G401 (cell line): Measurements from ENCODE around the gene ADAMTSL5. TPM values are rescaled to one million over a fixed set of nuclear protein-coding genes. Genes with fewer than 3 reads are reported as not detected.
A peak's percentile ranks its signal among the peaks of the same experiment; 100 is the strongest.

Experiments used
- DNase-seq: peaks from one replicate; pipeline ENCODE4 v3.0.0-alpha.2; 2015; ENCODE audit warnings: low spot score
- in situ Hi-C: cut with HindIII; loops from 2 replicates; pipeline ENCODE4 v1.10.0; 2016; ENCODE audit warnings: low sequenced_read_pairs, mixed read lengths
- total RNA-seq: library from RNA; depleted of rRNA; stranded (reverse); fragments of >200 nt; shearing (Covaris generic); gene quantifications from 2 replicates; pipeline ENCODE4 v1.2.3, GENCODE V29; 2014

The ADAMTSL5 gene
- total RNA-seq, 1 experiment from 2014 or later: 2.1 TPM

DNA sequence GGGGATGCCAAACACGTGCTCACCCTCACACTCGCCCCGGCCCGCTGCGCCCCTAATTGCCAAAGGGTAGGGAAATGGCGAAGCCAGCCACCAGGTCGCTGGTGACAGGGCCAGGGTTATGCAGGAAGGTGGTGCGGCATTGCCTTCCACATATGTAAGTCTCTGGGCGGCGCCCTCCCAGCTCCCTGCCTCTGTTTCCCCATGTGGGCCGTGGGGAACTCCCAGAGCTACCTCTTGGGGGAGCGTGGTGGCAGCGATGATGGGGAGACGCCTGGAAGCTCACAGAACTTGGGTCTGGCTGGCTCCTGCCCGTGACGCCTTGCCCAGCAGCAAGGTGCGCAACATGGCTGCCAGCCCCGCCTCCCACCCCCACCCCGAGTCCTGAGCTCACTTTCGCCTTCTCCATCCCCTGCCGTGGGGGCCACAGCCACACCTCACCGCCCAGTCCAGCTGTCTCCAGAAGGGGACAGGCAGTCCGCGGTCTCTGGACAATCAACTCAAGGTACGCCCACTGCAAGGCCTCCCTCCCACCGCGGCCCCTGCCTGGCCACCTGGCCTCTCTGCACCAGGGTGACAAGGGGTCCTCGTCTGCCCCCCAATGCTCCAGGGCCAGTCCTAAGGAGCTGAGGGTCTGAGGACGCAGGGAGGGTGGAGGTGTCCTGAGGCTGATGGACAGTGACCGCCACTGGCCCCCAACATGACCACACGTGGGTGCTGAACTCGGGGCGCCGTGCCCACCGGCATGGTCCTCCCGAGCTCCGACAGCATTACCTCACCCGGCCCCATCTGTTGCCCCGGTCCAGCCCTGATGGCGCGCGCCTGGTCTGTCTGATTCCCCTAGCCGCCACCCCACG lies 40.4 kb downstream of the ADAMTSL5 start:
- peak; percentile 69 for DNase-seq
- in situ Hi-C loops: no loop called here

DNA sequence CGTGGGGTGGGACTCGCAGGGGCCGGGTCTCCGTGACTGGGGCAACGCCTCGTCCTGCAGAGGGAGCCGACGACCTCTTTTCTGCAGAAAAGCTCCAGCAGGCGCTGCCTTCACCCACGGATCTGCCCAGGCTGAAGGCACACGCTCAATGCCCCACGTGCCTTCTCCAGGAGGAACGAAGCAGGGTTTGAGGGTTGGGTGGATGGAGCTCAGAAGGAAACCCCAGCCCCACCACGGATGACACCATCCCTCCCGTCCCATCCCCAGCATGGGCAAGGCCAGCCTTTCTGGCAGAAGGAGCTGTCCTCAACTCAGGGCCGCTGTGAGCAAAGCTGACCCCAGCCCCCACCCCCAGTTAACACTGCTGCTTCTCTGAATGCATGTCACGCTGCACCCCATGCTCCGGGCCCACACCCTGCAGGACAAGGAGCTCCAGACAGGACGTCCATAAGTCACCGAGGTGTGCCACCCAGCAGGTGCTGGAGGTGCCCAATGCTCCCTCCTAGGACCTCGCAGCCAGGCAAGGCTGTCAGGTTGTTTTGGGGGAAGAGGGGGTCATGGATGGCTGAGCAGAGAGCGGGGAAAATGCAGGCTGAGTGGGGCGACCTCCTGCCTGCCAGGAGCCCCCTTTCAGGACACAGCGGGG lies 41.2 kb downstream of the ADAMTSL5 start:
- peak; percentile 53 for DNase-seq
- in situ Hi-C loops: no loop called here

DNA sequence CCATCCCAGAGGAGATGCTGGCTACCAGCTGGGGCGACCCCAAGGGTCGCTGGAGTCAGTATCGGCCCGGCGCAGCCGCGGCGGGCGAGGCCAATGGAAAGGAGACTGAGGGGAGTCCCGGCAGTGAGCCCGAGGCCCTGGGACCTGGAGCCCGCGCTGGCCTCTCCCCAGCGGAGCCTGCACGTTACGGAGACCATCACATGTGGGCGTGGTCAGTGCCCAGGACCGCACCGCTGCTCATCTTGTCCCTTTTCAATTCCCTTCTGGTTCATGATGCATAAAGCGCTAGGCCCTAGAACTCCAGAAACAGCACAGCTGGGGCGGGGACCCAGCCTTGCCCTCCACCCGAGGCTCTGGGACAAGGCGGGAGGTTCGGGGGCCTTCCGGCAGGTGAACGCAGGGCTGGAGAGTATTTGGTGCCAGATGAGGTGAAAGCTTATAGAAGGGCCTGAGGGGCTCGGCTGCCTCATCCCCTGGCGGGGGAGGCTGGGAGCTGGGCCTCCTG lies 41.8 kb downstream of the ADAMTSL5 start:
- no peak for DNase-seq
- in situ Hi-C loops: no loop called here

DNA sequence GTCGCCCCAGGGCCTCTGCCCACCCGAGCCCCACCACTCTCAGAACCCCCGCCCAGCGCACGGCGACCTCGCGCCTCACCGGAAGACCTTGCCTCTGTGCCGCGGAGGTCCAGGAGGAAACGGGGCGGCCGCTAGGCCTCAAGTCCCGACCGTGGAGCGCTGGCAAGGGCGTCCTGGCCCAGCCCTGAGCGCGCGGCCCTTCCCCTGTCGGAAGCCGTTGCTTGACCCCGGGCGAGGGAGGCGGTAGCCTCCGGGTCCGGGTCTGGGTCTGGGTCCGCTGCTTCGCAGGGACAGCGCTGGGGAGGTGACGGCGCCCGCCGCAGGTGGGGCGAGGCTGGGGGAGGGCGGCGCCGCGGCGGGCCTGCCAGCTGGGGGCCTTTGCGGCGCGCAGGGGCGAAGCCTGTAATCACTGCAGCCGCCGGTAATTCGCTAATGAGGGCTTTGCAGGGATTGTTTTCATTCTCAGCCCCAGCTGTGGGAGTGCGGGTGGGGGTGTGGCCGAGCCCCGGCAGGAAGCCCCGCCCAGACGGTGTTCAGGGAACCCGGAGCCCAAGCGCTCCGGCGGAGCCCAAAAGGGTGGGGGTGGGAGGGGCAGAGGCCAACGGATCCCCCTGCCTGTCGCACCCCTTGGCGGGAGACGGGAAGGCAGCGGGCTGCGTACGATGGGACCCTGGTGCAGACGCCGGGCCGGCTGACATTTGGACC lies 42.4 kb downstream of the ADAMTSL5 start:
- no peak for DNase-seq
- in situ Hi-C loops: no loop called here

DNA sequence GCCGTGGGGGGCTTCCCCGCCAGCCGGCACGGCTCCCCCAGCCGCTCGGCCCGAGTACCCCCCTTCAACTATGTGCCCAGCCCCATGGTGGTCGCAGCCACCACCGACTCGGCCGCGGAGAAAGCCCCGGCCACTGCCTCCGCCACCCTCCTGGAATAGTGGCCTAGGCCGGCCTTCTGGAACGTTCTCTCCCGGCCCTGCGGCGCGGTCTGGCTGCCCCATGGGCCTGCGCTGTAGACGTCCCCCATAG lies 42.8 kb downstream of the ADAMTSL5 start:
- DNase-seq: no peak
- in situ Hi-C loops: no loop called here

DNA sequence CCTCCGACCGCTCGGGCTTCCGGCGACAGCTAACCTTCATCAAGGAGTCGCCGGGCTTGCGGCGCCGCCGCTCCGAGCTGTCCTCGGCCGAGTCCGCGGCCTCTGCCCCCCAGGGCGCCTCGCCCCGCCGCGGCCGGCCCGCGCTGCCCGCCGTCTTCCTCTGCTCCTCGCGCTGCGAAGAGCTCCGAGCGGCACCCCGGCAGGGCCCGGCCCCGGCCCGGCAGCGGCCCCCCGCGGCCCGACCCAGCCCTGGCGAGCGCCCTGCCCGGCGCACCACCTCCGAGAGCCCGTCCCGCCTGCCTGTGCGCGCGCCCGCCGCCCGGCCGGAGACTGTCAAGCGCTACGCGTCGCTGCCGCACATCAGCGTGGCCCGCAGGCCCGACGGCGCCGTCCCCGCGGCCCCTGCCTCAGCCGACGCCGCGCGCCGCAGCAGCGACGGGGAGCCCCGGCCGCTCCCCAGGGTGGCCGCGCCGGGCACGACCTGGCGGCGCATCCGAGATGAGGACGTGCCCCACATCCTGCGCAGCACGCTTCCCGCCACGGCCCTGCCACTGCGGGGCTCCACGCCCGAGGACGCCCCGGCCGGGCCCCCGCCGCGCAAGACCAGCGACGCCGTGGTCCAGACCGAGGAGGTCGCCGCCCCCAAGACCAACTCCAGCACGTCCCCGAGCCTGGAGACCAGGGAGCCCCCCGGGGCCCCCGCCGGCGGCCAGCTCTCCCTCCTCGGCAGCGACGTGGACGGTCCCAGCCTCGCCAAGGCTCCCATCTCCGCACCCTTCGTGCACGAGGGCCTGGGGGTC lies 43.4 kb downstream of the ADAMTSL5 start:
- in situ Hi-C loops: no loop called here
- DNase-seq: no peak

DNA sequence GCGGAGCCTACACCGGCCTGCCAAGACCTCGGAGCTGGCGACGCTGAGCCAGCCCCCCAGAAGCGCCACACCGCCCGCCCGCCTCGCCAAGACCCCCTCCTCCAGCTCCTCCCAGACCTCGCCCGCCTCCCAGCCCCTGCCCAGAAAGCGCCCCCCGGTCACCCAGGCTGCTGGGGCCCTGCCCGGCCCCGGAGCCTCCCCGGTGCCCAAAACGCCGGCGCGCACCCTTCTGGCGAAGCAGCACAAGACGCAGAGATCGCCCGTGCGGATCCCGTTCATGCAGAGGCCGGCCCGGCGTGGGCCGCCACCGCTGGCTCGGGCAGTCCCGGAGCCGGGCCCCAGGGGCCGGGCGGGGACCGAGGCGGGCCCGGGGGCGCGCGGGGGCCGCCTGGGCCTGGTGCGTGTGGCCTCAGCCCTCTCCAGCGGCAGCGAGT lies 44.0 kb downstream of the ADAMTSL5 start:
- in situ Hi-C loops: no loop called here
- DNase-seq: no peak

DNA sequence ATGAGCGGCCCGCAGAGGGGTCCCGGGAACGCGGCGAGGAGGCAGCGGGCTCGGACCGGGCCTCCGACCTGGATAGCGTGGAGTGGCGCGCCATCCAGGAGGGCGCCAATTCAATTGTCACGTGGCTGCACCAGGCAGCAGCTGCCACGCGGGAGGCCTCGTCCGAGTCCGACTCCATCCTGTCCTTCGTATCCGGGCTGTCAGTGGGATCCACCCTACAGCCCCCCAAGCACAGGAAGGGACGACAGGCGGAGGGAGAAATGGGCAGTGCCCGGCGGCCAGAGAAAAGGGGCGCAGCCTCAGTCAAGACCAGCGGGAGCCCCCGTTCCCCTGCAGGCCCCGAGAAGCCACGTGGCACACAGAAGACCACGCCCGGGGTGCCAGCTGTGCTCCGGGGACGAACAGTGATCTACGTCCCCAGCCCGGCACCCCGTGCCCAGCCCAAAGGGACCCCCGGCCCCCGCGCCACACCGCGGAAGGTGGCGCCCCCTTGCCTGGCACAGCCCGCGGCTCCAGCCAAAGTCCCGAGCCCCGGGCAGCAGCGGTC lies 44.5 kb downstream of the ADAMTSL5 start:
- in situ Hi-C loops: no loop called here
- DNase-seq: no peak

DNA sequence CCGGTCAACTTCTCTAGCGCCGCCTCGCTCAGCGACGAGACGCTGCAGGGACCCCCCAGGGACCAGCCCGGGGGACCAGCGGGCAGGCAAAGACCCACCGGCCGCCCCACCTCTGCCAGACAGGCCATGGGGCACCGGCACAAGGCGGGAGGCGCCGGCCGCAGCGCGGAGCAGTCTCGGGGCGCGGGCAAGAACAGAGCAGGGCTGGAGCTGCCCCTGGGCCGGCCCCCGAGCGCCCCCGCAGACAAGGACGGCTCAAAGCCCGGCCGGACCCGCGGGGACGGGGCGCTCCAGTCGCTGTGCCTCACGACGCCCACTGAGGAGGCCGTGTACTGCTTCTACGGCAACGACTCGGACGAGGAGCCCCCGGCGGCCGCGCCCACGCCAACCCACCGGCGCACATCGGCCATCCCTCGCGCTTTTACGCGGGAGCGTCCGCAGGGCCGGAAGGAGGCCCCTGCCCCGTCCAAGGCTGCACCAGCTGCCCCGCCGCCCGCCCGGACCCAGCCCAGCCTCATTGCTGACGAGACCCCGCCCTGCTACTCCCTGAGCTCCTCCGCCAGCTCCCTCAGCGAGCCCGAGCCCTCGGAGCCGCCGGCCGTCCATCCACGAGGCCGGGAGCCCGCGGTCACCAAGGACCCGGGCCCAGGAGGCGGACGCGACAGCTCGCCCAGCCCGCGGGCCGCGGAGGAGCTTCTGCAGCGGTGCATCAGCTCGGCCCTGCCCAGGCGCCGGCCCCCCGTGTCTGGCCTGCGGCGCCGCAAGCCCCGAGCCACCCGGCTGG lies 45.1 kb downstream of the ADAMTSL5 start:
- no peak for DNase-seq
- in situ Hi-C loops: no loop called here

DNA sequence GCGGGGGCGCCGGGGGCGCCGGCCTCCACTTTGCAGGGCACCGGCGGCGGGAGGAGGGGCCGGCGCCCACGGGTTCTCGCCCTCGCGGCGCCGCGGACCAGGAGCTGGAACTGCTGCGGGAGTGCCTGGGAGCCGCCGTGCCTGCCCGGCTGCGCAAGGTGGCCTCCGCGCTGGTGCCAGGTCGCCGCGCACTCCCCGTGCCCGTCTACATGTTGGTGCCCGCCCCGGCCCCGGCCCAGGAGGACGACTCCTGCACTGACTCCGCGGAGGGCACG lies 45.7 kb downstream of the ADAMTSL5 start:
- DNase-seq: no peak
- in situ Hi-C loops: no loop called here

DNA sequence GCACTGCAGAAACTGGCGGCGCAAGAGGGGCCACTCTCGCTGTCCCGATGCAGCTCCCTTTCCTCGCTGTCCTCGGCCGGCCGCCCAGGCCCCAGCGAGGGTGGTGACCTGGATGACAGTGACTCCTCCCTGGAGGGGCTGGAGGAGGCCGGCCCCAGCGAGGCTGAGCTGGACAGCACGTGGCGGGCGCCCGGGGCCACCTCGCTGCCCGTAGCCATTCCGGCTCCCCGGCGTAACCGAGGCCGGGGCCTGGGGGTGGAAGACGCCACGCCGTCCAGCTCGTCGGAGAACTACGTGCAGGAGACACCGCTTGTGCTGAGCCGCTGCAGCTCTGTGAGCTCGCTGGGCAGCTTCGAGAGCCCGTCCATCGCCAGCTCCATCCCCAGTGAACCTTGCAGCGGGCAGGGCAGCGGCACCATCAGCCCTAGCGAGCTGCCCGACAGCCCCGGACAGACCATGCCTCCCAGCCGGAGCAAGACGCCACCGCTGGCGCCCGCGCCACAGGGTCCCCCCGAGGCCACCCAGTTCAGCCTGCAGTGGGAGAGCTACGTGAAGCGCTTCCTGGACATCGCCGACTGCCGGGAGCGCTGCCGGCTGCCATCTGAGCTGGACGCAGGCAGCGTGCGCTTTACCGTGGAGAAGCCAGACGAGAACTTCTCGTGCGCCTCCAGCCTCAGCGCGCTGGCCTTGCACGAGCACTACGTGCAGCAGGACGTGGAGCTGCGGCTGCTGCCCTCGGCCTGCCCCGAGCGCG lies 46.2 kb downstream of the ADAMTSL5 start:
- DNase-seq: no peak
- in situ Hi-C loops: no loop called here

DNA sequence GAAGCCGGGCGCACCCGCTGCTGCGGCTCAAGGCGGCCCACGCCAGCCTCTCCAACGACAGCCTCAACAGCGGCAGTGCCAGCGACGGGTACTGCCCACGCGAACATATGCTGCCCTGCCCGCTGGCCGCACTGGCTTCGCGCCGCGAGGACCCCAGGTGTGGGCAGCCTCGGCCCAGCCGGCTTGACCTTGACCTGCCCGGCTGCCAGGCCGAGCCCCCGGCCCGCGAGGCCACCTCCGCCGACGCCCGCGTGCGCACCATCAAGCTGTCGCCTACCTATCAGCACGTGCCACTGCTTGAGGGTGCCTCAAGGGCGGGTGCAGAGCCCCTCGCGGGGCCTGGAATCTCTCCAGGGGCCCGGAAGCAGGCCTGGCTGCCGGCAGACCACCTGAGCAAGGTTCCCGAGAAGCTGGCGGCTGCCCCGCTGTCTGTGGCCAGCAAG lies 46.8 kb downstream of the ADAMTSL5 start:
- in situ Hi-C loops: no loop called here
- DNase-seq: no peak

DNA sequence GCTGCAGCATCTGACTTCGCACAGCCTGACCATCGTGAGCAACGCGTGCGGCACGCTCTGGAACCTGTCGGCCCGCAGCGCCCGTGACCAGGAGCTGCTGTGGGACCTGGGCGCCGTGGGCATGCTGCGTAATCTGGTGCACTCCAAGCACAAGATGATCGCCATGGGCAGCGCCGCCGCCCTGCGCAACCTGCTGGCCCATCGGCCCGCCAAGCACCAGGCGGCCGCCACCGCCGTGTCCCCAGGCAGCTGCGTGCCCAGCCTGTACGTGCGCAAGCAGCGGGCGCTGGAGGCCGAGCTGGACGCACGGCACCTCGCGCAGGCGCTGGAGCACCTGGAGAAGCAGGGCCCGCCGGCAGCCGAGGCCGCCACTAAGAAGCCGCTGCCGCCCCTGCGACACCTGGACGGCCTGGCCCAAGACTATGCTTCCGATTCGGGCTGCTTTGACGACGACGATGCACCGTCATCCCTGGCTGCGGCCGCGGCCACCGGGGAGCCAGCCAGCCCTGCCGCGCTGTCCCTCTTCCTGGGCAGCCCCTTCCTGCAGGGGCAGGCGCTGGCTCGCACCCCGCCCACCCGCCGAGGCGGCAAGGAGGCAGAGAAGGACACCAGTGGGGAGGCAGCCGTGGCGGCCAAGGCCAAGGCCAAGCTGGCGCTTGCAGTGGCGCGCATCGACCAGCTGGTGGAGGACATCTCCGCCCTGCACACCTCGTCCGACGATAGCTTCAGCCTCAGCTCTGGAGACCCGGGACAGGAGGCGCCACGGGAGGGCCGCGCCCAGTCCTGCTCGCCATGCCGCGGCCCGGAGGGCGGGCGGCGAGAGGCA lies 47.4 kb downstream of the ADAMTSL5 start:
- in situ Hi-C loops: no loop called here
- DNase-seq: peak; percentile 83

DNA sequence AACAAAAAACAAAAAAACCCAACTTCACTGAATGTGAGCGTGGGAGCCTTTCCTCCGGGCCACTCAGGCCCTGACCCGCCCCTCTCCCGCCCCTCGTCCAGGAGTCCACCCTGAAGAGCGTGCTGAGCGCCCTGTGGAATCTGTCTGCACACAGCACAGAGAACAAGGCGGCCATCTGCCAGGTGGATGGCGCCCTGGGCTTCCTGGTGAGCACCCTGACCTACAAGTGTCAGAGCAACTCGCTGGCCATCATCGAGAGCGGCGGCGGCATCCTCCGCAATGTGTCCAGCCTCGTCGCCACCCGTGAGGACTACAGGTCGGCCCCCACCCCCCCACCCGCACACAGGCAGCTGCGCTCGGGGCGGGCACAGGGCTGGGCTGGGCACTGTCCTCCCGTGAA lies 51.0 kb downstream of the ADAMTSL5 start:
- in situ Hi-C loops: no loop called here
- DNase-seq: peak; percentile 74

DNA sequence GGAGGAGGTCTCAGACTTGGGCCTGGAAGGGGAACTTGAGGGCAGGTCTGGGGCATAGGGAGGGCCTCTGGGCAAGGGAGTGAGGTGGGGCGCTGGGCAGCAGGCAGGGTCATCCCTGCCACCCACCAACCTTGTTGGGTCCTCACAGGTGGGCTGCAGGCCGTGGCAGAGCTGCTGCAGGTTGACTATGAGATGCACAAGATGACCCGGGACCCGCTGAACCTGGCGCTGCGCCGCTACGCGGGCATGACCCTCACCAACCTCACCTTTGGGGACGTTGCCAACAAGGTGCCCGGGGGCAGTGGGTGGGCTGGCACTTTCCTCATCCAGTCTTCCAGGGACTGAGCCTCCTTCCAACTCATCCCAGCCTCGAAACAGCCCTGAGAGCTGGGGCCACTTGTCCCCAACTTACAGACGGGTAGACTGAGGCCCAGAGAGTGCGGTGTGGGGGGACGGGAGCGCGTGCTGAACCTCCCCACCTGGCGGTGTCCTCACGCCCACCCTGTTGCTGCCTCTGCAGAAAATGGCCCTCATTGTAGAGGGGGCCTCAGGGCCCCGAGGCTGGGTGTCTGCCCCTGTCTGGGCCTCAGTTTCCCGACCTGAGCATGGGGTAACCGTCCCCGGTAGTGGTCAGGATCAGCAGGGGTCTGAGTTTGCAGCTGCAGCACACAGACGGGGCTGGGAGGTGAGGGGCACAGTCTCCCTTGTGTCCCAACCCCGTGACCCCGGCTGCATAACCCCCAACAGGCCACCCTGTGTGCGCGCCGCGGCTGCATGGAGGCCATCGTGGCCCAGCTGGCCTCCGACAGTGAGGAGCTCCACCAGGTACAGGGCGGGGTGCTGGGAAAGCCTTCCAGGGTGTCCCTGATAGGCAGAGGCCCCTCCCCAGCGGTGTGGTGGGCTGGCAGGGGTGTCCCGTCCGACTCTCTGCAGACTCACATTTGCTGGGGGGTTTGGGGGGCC lies 52.5 kb downstream of the ADAMTSL5 start:
- in situ Hi-C loops: no loop called here
- no peak for DNase-seq

DNA sequence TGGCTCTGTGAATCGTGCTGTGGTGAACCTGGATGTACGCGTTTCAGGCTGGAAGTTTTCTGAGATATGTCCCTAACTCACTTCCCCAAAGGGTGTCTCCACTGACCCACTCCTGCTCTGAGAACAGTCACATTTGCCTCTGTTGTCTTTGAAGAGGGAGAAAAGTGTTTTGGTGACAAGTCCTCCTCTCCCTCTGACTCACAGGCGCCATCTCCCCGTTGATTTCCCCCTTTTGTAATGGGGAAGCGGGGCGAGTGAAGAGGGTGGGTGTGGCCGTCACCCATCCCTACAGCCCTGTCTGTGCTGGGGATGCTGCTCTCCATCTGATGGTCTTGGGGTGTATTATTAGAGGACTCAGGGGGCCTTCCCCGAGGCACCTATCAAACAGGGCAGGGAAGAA lies 53.3 kb downstream of the ADAMTSL5 start:
- in situ Hi-C loops: no loop called here

More for the DNA sequence above, 53.3 kb downstream of the ADAMTSL5 start:
- DNase-seq: no peak
